SU-DHL-6 (cell line): ENCODE data around the gene HSPD1.

ENCODE experiments used
- CTCF ChIP-seq: fragments of 200-600 bp; sonication (generic); IDR thresholded peaks from one replicate; pipeline ENCODE4 v1.5.1; 2017; ENCODE audit warnings: antibody characterized with exemption, mild to moderate bottlenecking, low read length, moderate library complexity; ENCODE audit not compliant: insufficient read depth, poor library complexity, severe bottlenecking
- EZH2phosphoT487 ChIP-seq: fragments of 200-600 bp; sonication (generic), shearing (Covaris generic); conservative IDR thresholded peaks from 2 replicates; pipeline ENCODE4 v1.6.1; 2018; ENCODE audit warnings: mild to moderate bottlenecking, antibody characterized with exemption, low read length, moderate library complexity, mixed read lengths

- TF ChIP-seq CTCF, result no peak
- TF ChIP-seq EZH2phosphoT487, result no peak
Observed at GRCh38 chr2:197538412-197538811, 38.8 kb upstream of the HSPD1 start.
